Measurements from ENCODE around the gene PTCH1.

PTCH1 gene

DNA sequence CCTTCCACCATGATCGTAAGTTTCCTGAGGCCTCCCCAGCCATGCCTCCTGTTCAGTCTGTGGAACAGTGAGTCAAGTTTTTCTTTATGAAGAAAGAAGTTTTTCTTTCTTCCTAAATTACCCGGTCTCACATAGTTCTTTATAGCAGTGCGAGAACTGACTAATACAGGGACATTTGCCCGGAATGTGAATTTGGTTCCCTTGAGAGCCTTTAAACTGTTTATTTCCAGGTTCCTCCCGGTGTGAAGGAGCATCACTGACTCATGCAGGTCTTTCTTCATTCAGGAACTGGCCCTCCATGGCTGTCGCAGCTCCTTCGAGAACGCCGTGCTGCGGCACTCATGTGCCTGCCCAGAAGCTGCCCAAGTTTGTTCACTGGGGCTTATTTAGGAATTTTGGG, 87.7 kb downstream of the PTCH1 start:
- H3K4me1 ChIP-seq: no peaks in the 10 kb centered on the region
- H3K36me3 ChIP-seq: no peaks in the 10 kb centered on the region
- H3K4me3 ChIP-seq (ENCODE audit: low read depth, low read length): no peak overlapping the region
- TF ChIP-seq, protein P1, sequence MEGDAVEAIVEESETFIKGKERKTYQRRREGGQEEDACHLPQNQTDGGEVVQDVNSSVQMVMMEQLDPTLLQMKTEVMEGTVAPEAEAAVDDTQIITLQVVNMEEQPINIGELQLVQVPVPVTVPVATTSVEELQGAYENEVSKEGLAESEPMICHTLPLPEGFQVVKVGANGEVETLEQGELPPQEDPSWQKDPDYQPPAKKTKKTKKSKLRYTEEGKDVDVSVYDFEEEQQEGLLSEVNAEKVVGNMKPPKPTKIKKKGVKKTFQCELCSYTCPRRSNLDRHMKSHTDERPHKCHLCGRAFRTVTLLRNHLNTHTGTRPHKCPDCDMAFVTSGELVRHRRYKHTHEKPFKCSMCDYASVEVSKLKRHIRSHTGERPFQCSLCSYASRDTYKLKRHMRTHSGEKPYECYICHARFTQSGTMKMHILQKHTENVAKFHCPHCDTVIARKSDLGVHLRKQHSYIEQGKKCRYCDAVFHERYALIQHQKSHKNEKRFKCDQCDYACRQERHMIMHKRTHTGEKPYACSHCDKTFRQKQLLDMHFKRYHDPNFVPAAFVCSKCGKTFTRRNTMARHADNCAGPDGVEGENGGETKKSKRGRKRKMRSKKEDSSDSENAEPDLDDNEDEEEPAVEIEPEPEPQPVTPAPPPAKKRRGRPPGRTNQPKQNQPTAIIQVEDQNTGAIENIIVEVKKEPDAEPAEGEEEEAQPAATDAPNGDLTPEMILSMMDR (IDR thresholded peaks at IDR 0.05; ENCODE audit: low read depth, low read length): no peak
- no peaks in the 10 kb centered on the region; the same call in 1 of the 2 replicates for H3K9me3 ChIP-seq
- no peak for DNase-seq
- no peaks in the 10 kb centered on the region for H3K27me3 ChIP-seq

DNA sequence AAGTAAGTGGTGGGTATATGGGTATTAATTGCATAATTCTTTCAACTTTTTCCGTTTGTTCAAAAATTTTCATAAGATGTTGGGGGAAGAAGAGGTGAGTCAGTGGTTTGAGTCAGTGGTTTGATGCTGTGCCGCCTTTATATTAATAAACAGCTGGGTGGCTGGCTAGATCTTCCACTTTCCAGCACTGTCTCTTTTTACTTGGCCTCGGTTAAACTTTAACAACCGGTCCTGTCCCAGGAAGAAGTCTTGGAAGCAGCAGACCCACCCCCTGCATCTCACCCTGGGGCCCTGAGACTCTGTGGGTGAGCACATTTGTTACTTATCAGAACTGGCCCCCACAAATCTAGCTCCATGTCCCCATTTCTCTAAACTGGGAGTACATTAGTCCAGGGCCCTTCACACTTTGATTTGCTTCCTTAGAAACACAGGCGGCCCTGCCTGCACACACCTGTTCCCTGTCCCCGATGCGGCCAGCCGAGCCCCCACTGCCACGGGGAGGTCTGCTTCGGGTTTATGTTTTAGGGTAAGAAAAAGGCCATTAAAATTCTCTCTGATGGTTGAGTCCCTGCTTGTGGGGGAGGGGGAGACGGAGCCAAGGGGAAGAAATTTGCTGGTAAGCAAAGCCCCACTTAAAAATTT, 90.7 kb downstream of the PTCH1 start:
- TF ChIP-seq, protein P1 (IDR thresholded peaks at IDR 0.05; ENCODE audit: low read depth, low read length): no peak
- Histone ChIP-seq H3K27me3 (no peaks in the 10 kb centered on the region), H3K36me3 (no peaks in the 10 kb centered on the region), H3K9me3 (no peaks in the 10 kb centered on the region; the same call in 1 of the 2 replicates), H3K4me3 (ENCODE audit: low read depth, low read length) (peak overlapping the region; percentile 44), H3K4me1 (no peaks in the 10 kb centered on the region)
- no peak for DNase-seq

DNA sequence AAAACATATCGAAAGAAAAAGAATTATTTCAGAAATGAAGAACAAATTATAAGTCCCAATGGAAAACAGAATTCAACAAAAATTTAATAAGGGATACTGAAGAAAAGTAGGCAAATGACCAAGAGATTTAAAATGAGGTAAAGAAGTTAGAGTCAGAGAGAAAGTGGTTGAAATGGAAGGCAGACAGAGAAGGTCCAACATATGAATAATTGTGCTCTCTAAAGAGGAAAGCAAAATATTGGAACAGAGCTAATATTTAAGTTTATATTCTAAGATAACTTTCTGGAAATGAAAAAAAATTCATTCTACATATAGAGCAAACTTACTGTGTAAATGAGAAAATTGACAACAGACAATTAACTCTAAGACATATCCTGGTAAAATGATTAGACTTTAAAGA, 94.1 kb downstream of the PTCH1 start:
- H3K4me1 ChIP-seq: no peaks in the 10 kb centered on the region
- H3K4me3 ChIP-seq (ENCODE audit: low read depth, low read length): no peak overlapping the region
- no peaks in the 10 kb centered on the region; the same call in 1 of the 2 replicates for H3K36me3 ChIP-seq
- DNase-seq: no peak
- no peaks in the 10 kb centered on the region for H3K9me3 ChIP-seq
- no peaks in the 10 kb centered on the region; the same call in 1 of the 2 replicates for H3K27me3 ChIP-seq
- TF ChIP-seq, protein P1 (IDR thresholded peaks at IDR 0.05; ENCODE audit: low read depth, low read length): no peak

DNA sequence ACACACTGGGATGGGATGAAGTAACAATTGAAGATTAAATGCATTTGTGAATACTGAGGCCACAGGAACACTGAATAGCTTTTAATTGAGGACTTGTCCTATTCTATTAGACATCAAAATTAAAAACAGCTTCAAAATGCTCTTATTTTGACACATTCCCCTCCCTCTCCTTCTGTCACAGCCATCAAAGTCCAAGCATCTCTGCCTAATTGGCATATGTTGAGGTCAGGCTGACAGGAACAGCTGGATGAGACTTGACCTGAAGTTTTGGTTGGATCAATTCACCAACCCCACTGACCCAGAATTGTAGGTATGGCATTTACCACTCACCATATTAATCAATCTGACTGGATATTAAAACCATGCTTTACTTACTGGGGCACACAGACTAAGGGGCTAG, 96.3 kb downstream of the PTCH1 start:
- TF ChIP-seq, protein P1 (IDR thresholded peaks at IDR 0.05; ENCODE audit: low read depth, low read length): no peak
- DNase-seq: no peak
- no peak overlapping the region for H3K4me3 ChIP-seq (ENCODE audit: low read depth, low read length)
- H3K36me3 ChIP-seq: no peaks in the 10 kb centered on the region; the same call in 1 of the 2 replicates
- H3K4me1 ChIP-seq: no peaks in the 10 kb centered on the region
- no peaks in the 10 kb centered on the region for H3K9me3 ChIP-seq
- no peaks in the 10 kb centered on the region; the same call in 1 of the 2 replicates for H3K27me3 ChIP-seq

DNA sequence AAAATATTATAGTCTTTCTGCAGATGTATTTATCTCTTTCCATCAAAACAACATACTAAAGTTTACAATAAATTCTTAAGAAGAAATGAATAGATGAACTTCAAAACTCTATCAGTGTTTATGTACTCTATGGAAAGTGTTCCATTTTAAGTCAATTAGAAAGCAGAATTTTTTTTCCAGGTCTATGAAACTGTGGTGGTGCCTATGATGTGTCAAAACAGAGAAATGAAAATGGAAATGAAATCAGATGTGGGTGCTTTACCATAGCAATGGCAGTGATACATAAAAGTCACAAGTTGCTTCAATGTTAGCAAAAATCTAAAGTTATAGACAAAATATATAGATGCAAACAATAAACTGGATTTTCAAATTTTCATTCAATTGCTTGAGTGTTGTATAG, 97.3 kb downstream of the PTCH1 start:
- no peak for DNase-seq
- Histone ChIP-seq H3K9me3 (no peaks in the 10 kb centered on the region), H3K27me3 (no peaks in the 10 kb centered on the region; the same call in 1 of the 2 replicates), H3K4me1 (no peaks in the 10 kb centered on the region), H3K4me3 (ENCODE audit: low read depth, low read length) (no peak overlapping the region), H3K36me3 (no peaks in the 10 kb centered on the region; the same call in 1 of the 2 replicates)
- TF ChIP-seq, protein P1 (IDR thresholded peaks at IDR 0.05; ENCODE audit: low read depth, low read length): no peak

DNA sequence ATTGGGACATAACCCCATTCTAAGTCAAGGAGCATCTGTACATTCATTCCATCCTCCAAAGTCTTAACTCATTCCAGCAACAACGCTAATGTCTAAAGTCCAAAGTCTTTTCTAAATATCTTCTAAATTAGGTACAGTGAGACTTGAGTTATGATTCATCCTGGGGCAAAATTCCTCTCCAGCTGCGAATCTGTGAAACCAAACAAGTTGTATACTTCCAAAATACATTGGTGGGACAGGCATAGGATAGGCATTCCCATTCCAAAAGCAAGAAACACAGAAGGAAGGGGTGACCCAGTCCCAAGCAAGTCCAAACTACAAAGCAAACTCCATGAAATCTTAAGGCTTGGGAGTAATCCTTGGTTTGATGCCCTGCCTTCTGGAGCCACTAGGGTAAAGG, 101.6 kb downstream of the PTCH1 start:
- no peak overlapping the region for H3K4me3 ChIP-seq (ENCODE audit: low read depth, low read length)
- DNase-seq: no peak
- H3K4me1 ChIP-seq: no peaks in the 10 kb centered on the region
- TF ChIP-seq, protein P1 (IDR thresholded peaks at IDR 0.05; ENCODE audit: low read depth, low read length): no peak
- no peaks in the 10 kb centered on the region for H3K9me3 ChIP-seq
- no peaks in the 10 kb centered on the region; the same call in 1 of the 2 replicates for H3K36me3 ChIP-seq
- H3K27me3 ChIP-seq: no peaks in the 10 kb centered on the region; the same call in 1 of the 2 replicates

Data from BE2C (cell line).